BLaER1 treated with 17β-estradiol and CSF1 and Interleukin-3, amounts not matched to agents 10 nM and 100 nM (cell line): ENCODE measurements around the gene NAPG.

Source experiments
- H3K27ac ChIP-seq, 11 experiments: shearing (Covaris generic); formaldehyde crosslinking; 2 replicates each; pipeline ENCODE4 v1.8.1; 2022
- H3K27me3 ChIP-seq, 11 experiments: shearing (Covaris generic); formaldehyde crosslinking; 2 replicates each; pipeline ENCODE4 v1.8.1; 2022
- H3K36me3 ChIP-seq, 11 experiments: shearing (Covaris generic); formaldehyde crosslinking; 2 replicates each; pipeline ENCODE4 v1.8.1; 2022
- H3K4me1 ChIP-seq, 10 experiments: shearing (Covaris generic); formaldehyde crosslinking; 2 replicates each; pipeline ENCODE4 v1.8.1; 2022
- H3K4me2 ChIP-seq, 11 experiments: shearing (Covaris generic); formaldehyde crosslinking; 2 replicates each; pipeline ENCODE4 v1.8.1; 2022
- H3K4me3 ChIP-seq, 10 experiments: shearing (Covaris generic); formaldehyde crosslinking; 2 replicates each; pipeline ENCODE4 v1.8.1; 2022
- H3K9ac ChIP-seq, 11 experiments: shearing (Covaris generic); formaldehyde crosslinking; 2 replicates each; pipeline ENCODE4 v1.8.1; 2022
- H3K9me3 ChIP-seq, 11 experiments: shearing (Covaris generic); formaldehyde crosslinking; replicated peaks in 1 of 11; 2 replicates each; pipeline ENCODE4 v1.8.1; 2022
- H4K20me1 ChIP-seq, 11 experiments: shearing (Covaris generic); formaldehyde crosslinking; 2 replicates each; pipeline ENCODE4 v1.8.1; 2022
- Cebpa-rat ChIP-seq, 11 experiments: shearing (Covaris generic); IDR thresholded peaks; 2 replicates each; pipeline ENCODE4 v1.8.1; 2022

Gene NAPG

DNA sequence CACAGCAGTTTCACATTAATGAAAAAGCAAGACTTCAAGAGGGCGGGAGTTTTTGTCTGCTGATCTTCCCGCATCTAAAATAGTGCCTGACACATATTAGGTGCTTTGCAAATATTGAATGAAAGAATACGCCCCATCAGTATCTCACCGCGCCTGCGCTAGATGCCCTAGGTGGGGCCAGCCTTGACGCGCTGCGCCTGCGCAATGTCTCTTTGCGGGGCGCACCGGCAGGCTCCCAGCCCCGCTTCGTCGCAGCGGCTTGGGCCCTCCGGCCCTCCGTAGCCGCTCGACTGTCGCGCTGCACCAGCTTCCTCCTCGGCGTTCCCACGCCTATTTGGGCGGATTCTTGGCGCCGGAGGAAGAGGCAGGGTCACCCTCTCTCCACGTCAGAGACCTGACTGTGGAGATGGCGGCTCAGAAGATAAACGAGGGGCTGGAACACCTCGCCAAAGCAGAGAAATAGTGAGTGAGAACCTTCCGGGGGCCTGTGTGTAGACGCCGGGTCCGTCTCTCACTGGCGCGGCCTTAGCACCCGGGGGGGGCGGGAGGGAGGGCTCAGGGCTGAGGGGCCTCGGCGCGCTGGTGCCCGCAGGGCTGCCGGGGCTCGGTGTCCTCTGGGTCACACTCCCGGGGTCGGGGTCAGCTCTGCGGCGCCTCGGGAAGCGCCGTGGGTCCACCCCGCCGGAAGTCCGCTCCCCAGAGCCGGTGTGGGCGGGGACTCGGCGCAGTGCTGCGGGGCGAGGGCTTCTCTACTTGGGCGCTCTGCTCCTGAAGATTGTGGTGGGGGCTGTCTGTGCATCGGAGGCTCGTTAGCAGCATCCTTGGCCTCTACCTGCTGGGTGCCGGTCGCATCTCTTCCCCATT is at the start of gene NAPG:
NAPG (plus strand) TSS at position 331 of the 864 bp plus-strand sequence; CDS start at position 407, 76 bp downstream.
- Histone ChIP-seq H3K4me1 (peaks cover 23 to 54% (median 44%) of the 10 kb centered on the region in 10 experiments), H3K4me3 (peak within 1 kb of the TSS; percentile 72 to 97 (median 92)), H3K27ac (peak within 1 kb of the TSS; percentile 39 to 82 (median 76); a peak in 21 of 22 replicates), H3K27me3 (no peaks in the 10 kb centered on the region), H4K20me1 (peaks cover 36 to 48% (median 46%) of the 10 kb centered on the region in 11 experiments), H3K4me2 (peak within 1 kb of the TSS; percentile 83 to 97 (median 94)), H3K9ac (peak within 1 kb of the TSS; percentile 73 to 88 (median 85)), H3K36me3 (peaks cover 0 to 7% (median 2%) of the 10 kb centered on the region in 11 experiments; a peak in 8 of 22 replicates), H3K9me3 (no peaks in the 10 kb centered on the region)
- no peak for TF ChIP-seq Cebpa-rat (IDR thresholded peaks at IDR 0.05)

DNA sequence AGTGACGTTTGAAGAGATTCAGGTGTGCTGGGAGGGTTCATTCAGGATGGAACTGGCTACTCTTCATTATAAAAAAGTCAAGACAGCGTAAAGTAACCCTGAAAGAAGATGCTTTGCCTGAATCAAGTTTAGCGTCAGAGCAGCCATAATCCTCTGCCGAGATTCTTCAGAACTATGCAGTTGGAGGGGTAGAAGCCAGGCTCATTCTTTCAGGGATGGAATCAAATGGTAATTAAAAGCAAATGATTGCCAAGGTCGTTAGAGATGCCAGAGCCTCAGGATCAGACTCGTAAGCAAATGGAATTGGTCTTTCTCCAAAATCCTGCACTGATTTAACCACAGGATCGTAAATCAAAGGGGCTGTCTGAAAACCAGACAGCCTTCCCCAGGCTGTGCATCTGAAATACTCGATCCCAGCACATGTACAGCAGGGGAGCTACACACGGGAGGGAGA is 49.5 kb upstream of the NAPG start:
- peak overlapping the region in 7 of 11 experiments; percentile 37 to 73 (median 58); a peak in 14 of 22 replicates for H3K27ac ChIP-seq
- H3K9ac ChIP-seq = peak overlapping the region in 8 of 11 experiments; percentile 3 to 60 (median 34); a peak in 10 of 22 replicates
- H3K36me3 ChIP-seq = no peaks in the 10 kb centered on the region
- H4K20me1 ChIP-seq = no peaks in the 10 kb centered on the region
- 0 out of 22 replicates have a peak, but pooled peaks cover 0 to 5% (median 0%) of the 10 kb centered on the region in 11 experiments for H3K9me3 ChIP-seq
- peak overlapping the region; percentile 78 to 96 (median 90) for H3K4me2 ChIP-seq
- H3K4me3 ChIP-seq = peak overlapping the region in 7 of 10 experiments; percentile 28 to 48 (median 37); a peak in 9 of 20 replicates
- H3K4me1 ChIP-seq = peaks cover 69 to 83% (median 72%) of the 10 kb centered on the region in 10 experiments
- peaks cover 0 to 13% (median 0%) of the 10 kb centered on the region in 11 experiments; a peak in 3 of 22 replicates for H3K27me3 ChIP-seq
- no peak for TF ChIP-seq Cebpa-rat (IDR thresholded peaks at IDR 0.05)

DNA sequence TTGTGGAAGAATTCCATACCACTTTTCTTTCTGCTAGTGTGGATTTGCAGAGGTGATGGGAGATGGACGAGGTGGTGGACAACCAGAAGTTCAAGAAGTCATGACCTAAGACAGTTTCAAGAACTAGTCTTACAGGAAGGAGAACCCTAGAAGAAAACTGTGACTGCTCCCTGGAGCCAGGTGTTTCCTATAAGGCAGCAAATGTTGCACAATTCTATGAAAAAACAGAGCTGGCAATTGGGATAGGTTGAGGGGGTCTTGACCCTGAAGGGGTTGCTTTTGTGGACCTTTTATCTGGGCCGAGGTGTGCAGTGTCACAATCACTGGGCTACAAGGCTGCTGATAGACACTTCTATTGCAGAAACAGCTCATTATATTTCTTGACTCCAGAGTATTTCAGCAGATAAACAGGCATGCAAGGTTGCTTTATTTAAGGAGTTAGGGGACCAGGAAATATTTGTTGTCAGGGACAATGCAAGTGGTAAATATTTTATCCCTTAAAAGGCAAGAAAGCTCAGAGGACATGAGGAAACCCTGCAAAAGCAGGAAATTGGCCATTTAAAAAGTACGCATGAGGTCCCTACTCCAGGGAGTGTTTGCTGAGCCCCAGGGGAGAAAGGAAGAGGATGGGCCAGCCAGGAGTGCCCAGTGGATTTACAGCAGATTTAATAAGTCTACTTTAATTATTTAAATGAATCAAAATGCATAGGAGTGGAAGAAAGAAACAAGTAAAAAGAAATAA is 48.5 kb upstream of the NAPG start:
- 0 out of 22 replicates have a peak, but pooled peaks cover 0 to 5% (median 0%) of the 10 kb centered on the region in 11 experiments for H3K9me3 ChIP-seq
- peak overlapping the region; percentile 78 to 96 (median 90) for H3K4me2 ChIP-seq
- TF ChIP-seq Cebpa-rat (IDR thresholded peaks at IDR 0.05) = peak in 8 of 11 experiments; percentile 48 to 90 (median 67); a peak in 13 of 22 replicates
- peak overlapping the region in 7 of 11 experiments; percentile 42 to 73 (median 58); a peak in 14 of 22 replicates for H3K27ac ChIP-seq
- no peaks in the 10 kb centered on the region for H3K36me3 ChIP-seq
- peaks cover 78 to 92% (median 82%) of the 10 kb centered on the region in 10 experiments for H3K4me1 ChIP-seq
- peak overlapping the region in 5 of 11 experiments; percentile 20 to 60 (median 42); a peak in 8 of 22 replicates for H3K9ac ChIP-seq
- peak overlapping the region in 4 of 10 experiments; percentile 5 to 48 (median 19); a peak in 4 of 20 replicates for H3K4me3 ChIP-seq
- peaks cover 0 to 13% (median 0%) of the 10 kb centered on the region in 11 experiments; a peak in 3 of 22 replicates for H3K27me3 ChIP-seq
- no peaks in the 10 kb centered on the region for H4K20me1 ChIP-seq

DNA sequence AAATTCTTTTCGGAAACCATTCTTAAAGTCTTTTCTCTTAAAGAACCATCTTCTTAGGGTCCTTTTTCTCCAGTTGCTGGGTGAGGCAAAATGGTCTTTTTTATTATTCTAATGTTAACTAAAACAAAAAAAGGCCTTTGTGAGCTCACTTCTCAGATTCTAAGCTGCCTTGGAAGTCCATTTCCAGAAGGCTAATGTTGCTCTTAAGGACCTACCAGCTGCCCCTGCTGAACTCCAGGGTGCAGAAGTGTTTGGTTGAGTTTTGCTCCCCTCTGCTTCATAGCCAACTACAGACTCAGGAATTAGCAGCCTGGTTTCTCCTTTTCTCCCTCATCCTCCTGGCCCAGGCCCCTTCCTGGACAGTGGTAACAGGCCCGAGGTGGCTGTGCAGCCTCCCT is 48.0 kb upstream of the NAPG start:
- Histone ChIP-seq H3K36me3 (no peaks in the 10 kb centered on the region), H3K27ac (peak overlapping the region in 7 of 11 experiments; percentile 42 to 73 (median 58); a peak in 15 of 22 replicates), H3K4me2 (peak overlapping the region; percentile 78 to 96 (median 90)), H3K4me3 (no peak overlapping the region; a peak in 2 of 20 replicates), H3K27me3 (peaks cover 0 to 13% (median 0%) of the 10 kb centered on the region in 11 experiments; a peak in 3 of 22 replicates), H3K9ac (peak overlapping the region in 6 of 11 experiments; percentile 5 to 52 (median 35); a peak in 6 of 22 replicates), H3K9me3 (0 out of 22 replicates have a peak, but pooled peaks cover 0 to 5% (median 0%) of the 10 kb centered on the region in 11 experiments), H4K20me1 (no peaks in the 10 kb centered on the region), H3K4me1 (peaks cover 84 to 97% (median 87%) of the 10 kb centered on the region in 10 experiments)
- no peak for TF ChIP-seq Cebpa-rat (IDR thresholded peaks at IDR 0.05)

DNA sequence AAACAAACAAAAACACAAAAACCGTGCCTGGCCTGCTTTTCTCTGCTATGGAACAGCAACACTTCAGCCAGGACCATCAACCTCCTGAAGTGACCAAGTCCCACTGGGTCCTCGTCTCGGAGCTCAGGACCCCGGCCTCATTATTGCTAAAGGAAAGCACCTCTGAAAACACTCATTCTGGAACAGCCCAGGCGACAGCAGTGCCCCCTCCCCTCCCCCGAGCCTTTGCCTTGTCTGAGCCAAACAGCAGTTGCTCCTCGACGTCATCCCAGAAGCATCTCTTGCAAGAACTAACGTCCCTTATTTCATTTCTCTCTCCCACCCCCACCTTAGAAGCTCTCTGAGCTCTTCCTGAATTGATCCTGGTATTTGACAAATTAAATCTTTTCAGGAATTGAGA is 44.0 kb upstream of the NAPG start:
- H3K36me3 ChIP-seq = no peaks in the 10 kb centered on the region; a peak in 2 of 22 replicates
- no peak overlapping the region for H3K4me3 ChIP-seq
- no peak for TF ChIP-seq Cebpa-rat (IDR thresholded peaks at IDR 0.05)
- peaks cover 78 to 99% (median 89%) of the 10 kb centered on the region in 10 experiments for H3K4me1 ChIP-seq
- H3K9me3 ChIP-seq = 0 out of 22 replicates have a peak, but pooled peaks cover 0 to 5% (median 0%) of the 10 kb centered on the region in 11 experiments
- no peak overlapping the region for H3K9ac ChIP-seq
- H3K27me3 ChIP-seq = peaks cover 0 to 5% (median 0%) of the 10 kb centered on the region in 11 experiments; a peak in 2 of 22 replicates
- H3K27ac ChIP-seq = peak overlapping the region in 7 of 11 experiments; percentile 10 to 75 (median 69); a peak in 10 of 22 replicates
- H3K4me2 ChIP-seq = peak overlapping the region; percentile 76 to 98 (median 87)
- H4K20me1 ChIP-seq = no peaks in the 10 kb centered on the region

DNA sequence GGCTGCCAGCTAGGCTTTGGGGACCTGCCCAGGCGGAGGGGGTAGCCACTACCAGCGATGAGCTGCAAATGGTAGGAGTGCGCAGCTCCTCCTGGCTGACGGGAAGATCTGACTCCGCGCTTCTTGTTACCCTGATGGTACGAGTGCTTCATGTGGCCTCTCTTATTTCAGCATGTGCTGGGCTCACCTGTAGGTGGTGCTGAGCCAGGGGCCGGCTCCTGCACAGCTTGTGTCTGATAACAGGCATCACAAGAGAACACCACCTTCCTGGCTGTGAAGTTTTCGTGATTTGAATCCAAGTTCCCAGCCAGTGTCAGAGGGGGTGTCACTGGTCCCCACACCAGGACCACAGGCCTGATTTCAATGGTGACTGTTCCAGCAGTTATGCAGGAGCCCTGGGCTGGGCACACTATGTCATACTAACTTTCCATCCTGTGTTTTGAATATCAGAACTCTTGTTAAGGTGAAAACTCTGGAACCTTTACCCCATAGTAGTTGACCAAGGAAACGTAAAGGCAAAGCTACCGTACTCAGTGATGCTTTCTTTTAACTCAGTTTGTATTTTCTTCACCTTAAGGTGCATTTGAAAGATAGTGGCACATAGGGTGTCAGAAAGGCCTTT is 43.4 kb upstream of the NAPG start:
- H3K9ac ChIP-seq = peak overlapping the region in 5 of 11 experiments; percentile 16 to 61 (median 56); a peak in 3 of 22 replicates
- H3K4me1 ChIP-seq = peaks cover 72 to 99% (median 88%) of the 10 kb centered on the region in 10 experiments
- 0 out of 22 replicates have a peak, but pooled peaks cover 0 to 5% (median 0%) of the 10 kb centered on the region in 11 experiments for H3K9me3 ChIP-seq
- H3K4me3 ChIP-seq = peak overlapping the region in 1 of 10 experiments; percentile 21; a peak in 1 of 20 replicates
- no peaks in the 10 kb centered on the region; a peak in 1 of 22 replicates for H3K27me3 ChIP-seq
- peak overlapping the region; percentile 76 to 98 (median 87) for H3K4me2 ChIP-seq
- H3K36me3 ChIP-seq = peaks cover 0 to 3% (median 0%) of the 10 kb centered on the region in 11 experiments; a peak in 3 of 22 replicates
- H3K27ac ChIP-seq = peak overlapping the region in 9 of 11 experiments; percentile 10 to 75 (median 60); a peak in 17 of 22 replicates
- no peaks in the 10 kb centered on the region for H4K20me1 ChIP-seq
- TF ChIP-seq Cebpa-rat (IDR thresholded peaks at IDR 0.05) = no peak
